BE2C (cell line): ENCODE data around the gene SPATA17.

Source experiments
- DNase-seq: peaks from one replicate; pipeline ENCODE4 v3.0.0-alpha.2; 2020
- H3K27me3 ChIP-seq: fragments of 250-450 bp; sonication (Bioruptor Pico); 2 replicates; pipeline ENCODE4 v1.5.1; 2020; ENCODE audit warnings: mild to moderate bottlenecking
- H3K36me3 ChIP-seq: fragments of 250-450 bp; sonication (Bioruptor Pico); 2 replicates; pipeline ENCODE4 v1.5.1; 2020; ENCODE audit warnings: mild to moderate bottlenecking
- H3K4me1 ChIP-seq: fragments of 250-450 bp; sonication (Bioruptor Pico); 2 replicates; pipeline ENCODE4 v1.5.1; 2020
- H3K4me3 ChIP-seq: 2 replicates; pipeline ENCODE4 v1.5.1; 2011; ENCODE audit warnings: low read depth, low read length
- H3K9me3 ChIP-seq: fragments of 250-450 bp; sonication (Bioruptor Pico); 2 replicates; pipeline ENCODE4 v1.5.1; 2020
- TF ChIP-seq, protein P1 (sequence below): IDR thresholded peaks from 2 replicates; pipeline ENCODE4 v1.5.1; 2012; ENCODE audit warnings: mild to moderate bottlenecking, low read depth, low read length

SPATA17 gene

DNA sequence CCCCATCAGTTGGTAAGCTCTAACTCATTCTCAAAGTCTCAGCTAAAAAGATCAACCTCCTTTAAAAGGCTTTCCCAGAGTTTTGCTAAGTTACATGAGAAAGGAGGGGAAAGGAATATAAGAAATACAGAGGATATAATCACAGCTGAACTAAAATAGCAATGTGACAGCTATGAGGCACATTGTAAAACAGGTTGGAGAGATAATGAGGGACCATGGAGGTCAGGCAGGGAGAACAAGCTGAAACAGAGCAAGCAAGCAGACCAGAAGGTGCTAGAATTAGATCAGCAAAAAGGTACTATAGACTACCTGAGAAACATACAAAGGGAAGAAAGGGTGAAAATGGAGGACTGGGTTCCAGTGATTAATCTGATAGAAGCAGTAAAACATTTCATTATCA is 28.8 kb upstream of the SPATA17 start:
- no peak for DNase-seq
- Histone ChIP-seq H3K4me3 (no peak overlapping the region), H3K27me3 (no peaks in the 10 kb centered on the region), H3K4me1 (peaks cover 3% of the 10 kb centered on the region), H3K36me3 (no peaks in the 10 kb centered on the region; the same call in 1 of the 2 replicates), H3K9me3 (no peaks in the 10 kb centered on the region)
- TF ChIP-seq, protein P1, sequence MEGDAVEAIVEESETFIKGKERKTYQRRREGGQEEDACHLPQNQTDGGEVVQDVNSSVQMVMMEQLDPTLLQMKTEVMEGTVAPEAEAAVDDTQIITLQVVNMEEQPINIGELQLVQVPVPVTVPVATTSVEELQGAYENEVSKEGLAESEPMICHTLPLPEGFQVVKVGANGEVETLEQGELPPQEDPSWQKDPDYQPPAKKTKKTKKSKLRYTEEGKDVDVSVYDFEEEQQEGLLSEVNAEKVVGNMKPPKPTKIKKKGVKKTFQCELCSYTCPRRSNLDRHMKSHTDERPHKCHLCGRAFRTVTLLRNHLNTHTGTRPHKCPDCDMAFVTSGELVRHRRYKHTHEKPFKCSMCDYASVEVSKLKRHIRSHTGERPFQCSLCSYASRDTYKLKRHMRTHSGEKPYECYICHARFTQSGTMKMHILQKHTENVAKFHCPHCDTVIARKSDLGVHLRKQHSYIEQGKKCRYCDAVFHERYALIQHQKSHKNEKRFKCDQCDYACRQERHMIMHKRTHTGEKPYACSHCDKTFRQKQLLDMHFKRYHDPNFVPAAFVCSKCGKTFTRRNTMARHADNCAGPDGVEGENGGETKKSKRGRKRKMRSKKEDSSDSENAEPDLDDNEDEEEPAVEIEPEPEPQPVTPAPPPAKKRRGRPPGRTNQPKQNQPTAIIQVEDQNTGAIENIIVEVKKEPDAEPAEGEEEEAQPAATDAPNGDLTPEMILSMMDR = no peak

GRCh38 chr1:217605390-217605789 is 25.8 kb upstream of the SPATA17 start:
- TF ChIP-seq, protein P1 = no peak
- DNase-seq = no peak
- no peaks in the 10 kb centered on the region for H3K27me3 ChIP-seq

GRCh38 chr1:217614200-217614712 is 16.9 kb upstream of the SPATA17 start:
- no peaks in the 10 kb centered on the region for H3K9me3 ChIP-seq
- TF ChIP-seq, protein P1 = no peak
- no peak overlapping the region for H3K4me3 ChIP-seq
- DNase-seq = no peak
- 0 out of 2 replicates have a peak, but pooled peaks cover 4% of the 10 kb centered on the region for H3K4me1 ChIP-seq
- H3K36me3 ChIP-seq = no peaks in the 10 kb centered on the region; the same call in 1 of the 2 replicates
- H3K27me3 ChIP-seq = no peaks in the 10 kb centered on the region

More at GRCh38 chr1:217605390-217605789, 25.8 kb upstream of the SPATA17 start:
- H3K4me1 ChIP-seq = peaks cover 3% of the 10 kb centered on the region
- H3K4me3 ChIP-seq = no peak overlapping the region
- no peaks in the 10 kb centered on the region; the same call in 1 of the 2 replicates for H3K36me3 ChIP-seq
- no peaks in the 10 kb centered on the region for H3K9me3 ChIP-seq

DNA sequence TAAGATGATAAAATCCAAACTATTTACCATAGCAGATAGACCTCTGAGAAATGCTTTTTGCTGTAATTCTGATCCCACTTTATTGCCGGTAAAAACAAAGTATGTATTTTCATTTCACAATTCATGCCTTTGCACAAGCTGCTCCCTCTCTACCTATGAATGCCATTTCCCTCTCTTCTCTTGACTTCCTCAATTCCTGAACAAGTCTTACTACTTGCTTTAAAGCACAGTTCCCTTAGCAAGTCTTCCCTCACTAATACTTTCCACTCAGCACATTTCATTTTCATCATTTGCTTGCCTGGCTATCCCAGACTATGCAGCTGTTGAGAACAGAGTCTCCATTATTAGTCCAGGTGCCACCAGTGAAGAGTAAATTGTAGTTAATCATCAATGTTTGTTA is 14.0 kb upstream of the SPATA17 start:
- no peak for DNase-seq
- no peak overlapping the region for H3K4me3 ChIP-seq
- no peaks in the 10 kb centered on the region for H3K27me3 ChIP-seq
- H3K4me1 ChIP-seq = no peaks in the 10 kb centered on the region
- H3K36me3 ChIP-seq = peaks cover 7% of the 10 kb centered on the region
- TF ChIP-seq, protein P1 = no peak
- no peaks in the 10 kb centered on the region for H3K9me3 ChIP-seq

DNA sequence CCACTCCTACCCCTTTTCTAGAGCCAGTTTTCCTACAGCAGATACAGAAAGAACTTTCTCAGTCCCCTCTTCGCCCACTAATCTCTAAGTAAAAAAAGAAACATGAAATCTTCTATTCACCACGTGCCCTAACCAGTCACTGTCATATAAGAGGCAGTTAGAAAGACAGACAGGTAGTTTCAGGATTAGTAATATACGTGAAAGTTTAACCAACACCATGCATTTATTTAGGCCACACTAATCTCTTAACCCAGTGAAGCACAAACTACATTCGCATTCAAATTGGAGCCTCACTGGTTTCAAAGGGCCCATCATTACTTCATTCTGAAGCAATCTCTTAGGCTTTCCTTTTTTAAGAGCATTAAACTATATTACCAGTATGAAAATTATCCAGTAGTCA is 10.3 kb upstream of the SPATA17 start:
- H3K4me1 ChIP-seq = no peaks in the 10 kb centered on the region
- H3K27me3 ChIP-seq = no peaks in the 10 kb centered on the region
- no peak for DNase-seq
- peaks cover 7% of the 10 kb centered on the region for H3K36me3 ChIP-seq
- H3K9me3 ChIP-seq = no peaks in the 10 kb centered on the region
- no peak overlapping the region for H3K4me3 ChIP-seq
- TF ChIP-seq, protein P1 = no peak

GRCh38 chr1:217622042-217622441 is 9.1 kb upstream of the SPATA17 start:
- DNase-seq = no peak

More at GRCh38 chr1:217622042-217622441, 9.1 kb upstream of the SPATA17 start:
- TF ChIP-seq, protein P1 = no peak
- Histone ChIP-seq H3K4me1 (no peaks in the 10 kb centered on the region), H3K4me3 (no peak overlapping the region), H3K36me3 (peaks cover 7% of the 10 kb centered on the region), H3K27me3 (no peaks in the 10 kb centered on the region), H3K9me3 (no peaks in the 10 kb centered on the region)
